ELR (cell line): ENCODE measurements around the gene ENKUR.
"Not testable (repeated sequence)": the region's sequence is repeated elsewhere in the genome, so short reads cannot be mapped to it uniquely, and the experiment has no call there.

Experiments
- DNase-seq: peaks from one replicate; pipeline ENCODE4 v3.0.0-alpha.2; 2015; ENCODE audit warnings: low read depth

The ENKUR gene

GRCh38 chr10:24973163-24973562, 42.8 kb downstream of the ENKUR start:
- no peak for DNase-seq

GRCh38 chr10:24971374-24971773, 44.6 kb downstream of the ENKUR start:
- DNase-seq: no peak

- DNase-seq: no peak
Observed at GRCh38 chr10:24969841-24970281, 46.1 kb downstream of the ENKUR start.

GRCh38 chr10:24968951-24969350, 47.0 kb downstream of the ENKUR start:
- not testable (repeated sequence) for DNase-seq

GRCh38 chr10:24968349-24968748, 47.6 kb downstream of the ENKUR start:
- no peak for DNase-seq

- no peak for DNase-seq
Observed at GRCh38 chr10:24966962-24967481, 48.9 kb downstream of the ENKUR start.

GRCh38 chr10:24965051-24965450, 50.9 kb downstream of the ENKUR start:
- DNase-seq: no peak

GRCh38 chr10:24963521-24964041, 52.4 kb downstream of the ENKUR start:
- no peak for DNase-seq

GRCh38 chr10:24962995-24963394, 53.0 kb downstream of the ENKUR start:
- peak; percentile 67 for DNase-seq

- DNase-seq: no peak
Observed at GRCh38 chr10:24961582-24961981, 54.4 kb downstream of the ENKUR start.

GRCh38 chr10:24959382-24959730, 56.6 kb downstream of the ENKUR start:
- no peak for DNase-seq

- peak; percentile 57 for DNase-seq
Observed at GRCh38 chr10:24958721-24959381, 57.1 kb downstream of the ENKUR start.

- DNase-seq: peak; percentile 92
Observed at GRCh38 chr10:24958091-24958720, 57.8 kb downstream of the ENKUR start.

GRCh38 chr10:24957624-24958051, 58.3 kb downstream of the ENKUR start:
- DNase-seq: peak; percentile 57

- no peak for DNase-seq
Observed at GRCh38 chr10:24953675-24954074, 62.3 kb downstream of the ENKUR start.

- DNase-seq: peak; percentile 84
Observed at GRCh38 chr10:24952707-24953645, 63.0 kb downstream of the ENKUR start.

GRCh38 chr10:24952143-24952706, 63.7 kb downstream of the ENKUR start, which contains the start of gene PRTFDC1:
PRTFDC1 (minus strand) TSS chr10:24952606; CDS start chr10:24952575, 31 bp downstream.
- DNase-seq: peak; percentile 60

GRCh38 chr10:24951201-24952142, 64.5 kb downstream of the ENKUR start:
- peak; percentile 52 for DNase-seq

GRCh38 chr10:24950439-24950838, 65.5 kb downstream of the ENKUR start:
- DNase-seq: no peak

- DNase-seq: no peak
Observed at GRCh38 chr10:24949616-24950015, 66.3 kb downstream of the ENKUR start.
